ENCODE measurements around the gene LGALS16.
"Not testable (repeated sequence)": the region's sequence is repeated elsewhere in the genome, so short reads cannot be mapped to it uniquely, and the experiment has no call there.

The LGALS16 gene

GRCh38 chr19:39655613-39656012 lies at the start of gene LGALS16:
TSS of gene LGALS16 (plus strand) at chr19:39655913. CDS start at chr19:39655962, 49 bp downstream.
- no peak for DNase-seq

GRCh38 chr19:39607021-39607420 lies 48.7 kb upstream of the LGALS16 start:
- no peak for DNase-seq

GRCh38 chr19:39607561-39607960 lies 48.2 kb upstream of the LGALS16 start:
- no peak for DNase-seq

DNA sequence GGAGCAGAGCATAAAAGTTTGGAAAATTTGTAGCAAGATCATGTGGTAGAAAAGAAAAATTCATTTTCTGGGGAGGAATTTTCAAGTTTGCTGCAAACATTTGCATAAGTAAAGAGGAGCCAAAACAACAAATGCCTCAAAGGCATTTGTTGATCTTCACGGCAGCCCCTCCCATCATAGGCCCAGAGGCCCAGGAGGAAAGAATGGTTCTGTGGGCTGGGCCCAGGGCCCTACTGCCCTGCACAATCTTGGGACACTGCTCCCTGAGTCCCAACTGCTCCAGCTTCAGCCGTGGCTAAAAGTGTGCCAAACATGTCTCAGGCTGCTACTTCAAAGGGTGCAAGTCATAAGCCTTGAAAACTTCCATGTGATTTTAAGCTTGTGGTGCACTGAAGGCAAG lies 42.1 kb upstream of the LGALS16 start:
- DNase-seq = no peak

GRCh38 chr19:39617745-39618144 lies 38.0 kb upstream of the LGALS16 start:
- DNase-seq = no peak

DNA sequence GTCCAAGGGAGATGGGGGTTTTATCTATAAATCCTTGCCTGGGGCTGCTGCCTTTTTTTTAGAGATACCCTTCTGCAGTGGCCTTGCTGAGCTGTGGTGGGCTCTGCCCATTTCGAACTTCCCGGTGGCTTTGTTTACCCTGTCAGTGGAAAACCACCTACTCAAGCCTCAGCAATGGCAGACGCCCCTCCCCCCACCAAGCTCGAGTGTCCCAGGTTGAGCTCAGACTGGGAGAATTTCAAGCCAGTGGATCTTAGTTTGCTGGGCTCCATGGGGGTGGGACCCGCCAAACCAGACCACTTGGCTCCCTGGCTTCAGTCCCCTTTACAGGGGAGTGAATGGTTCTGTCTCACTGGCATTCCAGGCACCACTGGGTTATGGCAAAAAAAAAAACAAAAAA lies 31.8 kb upstream of the LGALS16 start:
- no peak for DNase-seq

GRCh38 chr19:39627631-39628030 lies 28.1 kb upstream of the LGALS16 start:
- DNase-seq = not testable (repeated sequence)

GRCh38 chr19:39631178-39631577 lies 24.5 kb upstream of the LGALS16 start:
- DNase-seq = no peak

DNA sequence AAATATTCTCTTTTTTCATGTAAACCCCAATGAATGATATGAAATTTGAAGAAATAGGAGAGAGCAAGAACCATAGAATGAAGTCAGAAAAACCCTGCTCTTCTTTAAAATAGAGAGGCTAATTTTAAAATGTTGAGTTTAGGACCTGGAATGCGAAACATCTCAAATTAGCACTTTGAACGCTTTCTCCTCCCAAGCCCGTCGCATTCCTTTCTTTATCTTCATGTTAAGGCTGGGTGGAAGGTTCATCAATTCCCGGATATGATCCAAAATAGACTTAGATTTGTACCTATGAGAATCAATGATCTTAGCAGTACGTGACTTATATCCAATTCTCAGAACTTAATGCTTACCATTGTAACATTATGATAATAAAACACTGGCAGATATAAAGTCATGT lies 24.1 kb upstream of the LGALS16 start:
- no peak for DNase-seq

GRCh38 chr19:39637891-39638290 lies 17.8 kb upstream of the LGALS16 start:
- no peak for DNase-seq

- no peak for DNase-seq
Measured at GRCh38 chr19:39641773-39642172, 13.9 kb upstream of the LGALS16 start.

DNA sequence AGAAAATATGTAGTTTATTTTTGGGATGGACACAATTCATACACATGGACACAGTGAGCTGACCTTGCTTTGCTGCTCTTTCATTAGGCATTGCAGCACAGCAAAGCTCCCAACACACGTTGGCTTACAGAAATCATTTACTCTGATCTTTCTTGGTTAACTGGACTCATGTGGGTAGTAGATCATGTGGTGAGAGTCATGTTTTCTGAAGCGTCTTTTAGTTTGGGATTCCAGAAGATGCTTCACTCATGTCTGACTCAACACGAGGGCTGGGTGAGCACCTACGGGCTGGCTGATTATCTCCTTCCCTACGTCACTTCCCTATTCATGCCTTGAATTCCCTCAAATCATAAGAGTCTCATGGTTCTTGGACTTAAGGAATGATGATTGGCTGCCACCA lies 12.1 kb upstream of the LGALS16 start:
- DNase-seq = no peak

- peak; percentile 34 for DNase-seq
Measured at GRCh38 chr19:39645800-39646411, 9.8 kb upstream of the LGALS16 start.

GRCh38 chr19:39647918-39648317 lies 7.8 kb upstream of the LGALS16 start:
- no peak for DNase-seq

GRCh38 chr19:39659791-39660190 lies 4.1 kb downstream of the LGALS16 start:
- no peak for DNase-seq

- DNase-seq = no peak
Measured at GRCh38 chr19:39660661-39661060, 4.9 kb downstream of the LGALS16 start.

GRCh38 chr19:39661565-39661964 lies 5.9 kb downstream of the LGALS16 start:
- no peak for DNase-seq

- not testable (repeated sequence) for DNase-seq
Measured at GRCh38 chr19:39669860-39670259, 14.1 kb downstream of the LGALS16 start.

DNA sequence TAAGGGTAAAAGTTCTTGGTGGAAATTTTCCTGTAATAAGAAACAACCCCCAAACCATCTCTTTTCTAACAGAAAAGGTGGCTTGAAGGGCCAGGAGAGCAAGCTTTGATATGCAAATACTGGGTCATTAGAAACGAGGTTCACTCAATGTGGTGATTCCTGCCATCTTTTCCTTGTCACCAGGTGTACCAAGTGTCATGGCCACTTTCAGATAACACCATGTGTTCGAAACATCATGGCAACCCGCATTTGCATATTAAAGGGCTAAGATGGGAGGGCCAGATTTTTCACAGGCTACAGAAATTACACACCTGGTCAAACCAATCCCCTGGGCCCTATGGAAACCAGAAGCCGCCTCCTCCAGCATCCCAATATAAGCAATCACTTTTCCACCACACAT lies 15.3 kb downstream of the LGALS16 start:
- no peak for DNase-seq

DNA sequence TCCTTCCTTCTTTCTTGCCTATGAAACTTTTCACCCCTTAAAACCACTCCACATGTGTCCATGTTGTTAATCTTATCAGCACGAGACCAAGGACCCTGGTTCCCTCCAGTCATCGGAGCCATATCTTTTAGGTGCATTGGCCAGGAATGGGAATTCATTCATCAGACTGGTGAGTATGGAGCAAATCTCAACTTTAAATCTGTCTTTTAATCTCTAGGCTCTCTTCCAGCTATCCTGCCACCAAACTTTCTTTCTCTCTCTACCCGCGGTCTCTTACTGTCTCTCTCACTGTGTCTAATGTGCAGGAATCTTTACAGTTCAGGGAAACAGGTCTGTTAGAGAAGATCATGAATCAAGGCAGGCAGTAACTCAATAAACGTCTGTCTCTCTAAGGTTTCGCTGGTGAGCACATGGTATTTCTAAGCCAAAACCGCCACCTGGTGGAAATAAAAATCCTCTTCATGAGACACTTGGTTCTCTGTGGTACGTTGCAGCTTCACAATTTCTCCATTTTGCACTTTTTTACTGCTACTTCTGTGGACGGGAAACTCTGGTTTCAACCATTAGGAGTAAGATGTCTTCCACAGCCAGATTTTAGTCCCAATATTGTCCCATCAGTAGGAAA lies 16.1 kb downstream of the LGALS16 start:
- no peak for DNase-seq

- DNase-seq = no peak
Measured at GRCh38 chr19:39672473-39672872, 16.8 kb downstream of the LGALS16 start.

DNA sequence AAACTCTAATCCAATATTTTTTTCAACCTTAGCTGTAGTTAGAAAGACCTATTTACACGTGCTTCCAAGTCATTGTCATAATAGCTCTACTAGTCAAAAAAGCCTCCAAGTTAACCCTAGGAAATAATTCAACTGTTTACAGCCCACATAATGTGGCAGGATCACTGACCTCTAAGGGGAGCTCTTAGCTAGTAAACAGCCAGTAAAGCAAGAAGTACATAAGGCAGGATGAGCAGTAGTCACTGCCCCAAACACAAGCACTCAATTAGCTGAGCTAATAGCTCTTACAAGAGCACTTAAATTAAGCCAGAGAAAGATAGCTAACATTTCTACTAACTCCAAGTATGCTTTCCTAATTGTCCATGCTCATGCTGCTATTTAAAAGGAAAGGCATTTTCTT lies 18.1 kb downstream of the LGALS16 start:
- DNase-seq = not testable (repeated sequence)

- DNase-seq = no peak
Measured at GRCh38 chr19:39676004-39676403, 20.3 kb downstream of the LGALS16 start.

DNA sequence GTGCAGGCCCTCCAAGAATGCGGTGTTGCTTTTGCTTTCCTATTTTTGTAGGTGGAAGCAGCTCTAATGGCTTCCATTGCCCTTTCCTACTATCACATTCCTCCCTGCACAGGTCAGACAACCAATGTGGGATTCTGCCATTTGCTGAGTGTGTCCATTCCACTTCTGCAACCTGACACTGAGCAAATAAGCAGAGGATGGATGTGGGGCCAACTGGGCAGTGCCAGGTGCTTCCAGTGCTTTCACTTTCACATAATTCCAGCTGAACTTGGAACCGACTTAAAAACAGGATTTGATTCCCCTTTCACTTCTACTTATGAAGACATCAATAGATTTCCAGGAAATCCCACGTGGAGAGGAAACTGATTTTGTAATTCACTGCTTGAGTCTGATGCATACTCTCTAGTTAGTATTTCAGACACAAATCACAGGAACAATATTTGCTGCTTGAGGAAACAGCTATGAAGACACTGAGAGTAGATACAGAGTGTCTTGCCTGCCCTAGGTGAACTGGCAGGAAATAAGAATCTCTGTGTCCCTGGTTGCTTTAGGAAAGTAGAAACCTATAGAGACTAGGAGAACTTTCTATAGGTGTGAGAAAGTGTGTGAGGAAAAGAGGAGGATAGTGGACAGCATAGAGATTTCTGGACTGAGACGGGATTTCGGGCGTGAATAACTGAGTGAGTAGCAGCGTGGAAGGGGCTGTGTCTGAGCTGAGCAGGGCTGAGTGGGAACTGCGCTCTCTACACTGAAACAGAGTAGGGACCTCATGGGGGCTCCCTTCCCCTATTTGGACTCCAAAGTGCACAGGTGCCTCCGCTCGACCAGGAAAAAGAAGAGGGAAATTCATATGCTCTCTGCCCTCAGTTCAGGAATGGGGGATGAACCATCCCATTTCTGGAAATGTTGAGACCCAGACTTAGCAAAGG lies 22.5 kb downstream of the LGALS16 start:
- peak; percentile 18 for DNase-seq
